H1 (cell line): Measurements from ENCODE around the gene PAIP2. TPM values are rescaled to one million over a fixed set of nuclear protein-coding genes. Genes with fewer than 3 reads are reported as not detected.

ENCODE experiments used
- ASH2L ChIP-seq: fragments of 200-600, 300-600 bp; sonication (generic); IDR thresholded peaks from one replicate; pipeline ENCODE4 v1.7.1; 2017; ENCODE audit warnings: low read length
- EGR1 ChIP-seq: IDR thresholded peaks from 2 replicates; pipeline ENCODE4 v1.6.1; 2011; ENCODE audit warnings: low read depth, low read length, borderline replicate concordance
- SIN3A ChIP-seq, 2 experiments: IDR thresholded peaks in 1 of 2; conservative IDR thresholded peaks in 1 of 2; 2 replicates each; pipeline ENCODE4 v1.6.1; 2011 to 2012; ENCODE audit warnings: low read length in 2 of 2, improper control_type of control experiment in 1 of 2, low read depth in 1 of 2, mild to moderate bottlenecking in 1 of 2
- SIX5 ChIP-seq: IDR thresholded peaks from 2 replicates; pipeline ENCODE4 v1.6.1; 2011; ENCODE audit warnings: mild to moderate bottlenecking, low read depth, low read length
- polyA plus RNA-seq, 7 experiments: library from polyadenylated mRNA; depleted of rRNA in 3 of 7; stranded (reverse) in 5 of 7; unstranded in 2 of 7; fragments of >200 nt in 5 of 7; fragments of 200-250 nt in 2 of 7; gene quantifications; 1 replicate in 5 of 7; 2 replicates in 1 of 7; 4 replicates in 1 of 7; pipeline versions ENCODE4 v1.2.1 to v1.2.3, GENCODE V29; 2011 to 2013; ENCODE audit warnings: missing spikeins in 2 of 7, mixed read lengths in 2 of 7
- total RNA-seq: library from RNA; stranded (reverse); fragmentation: NEBNext Ultra II Directional; extraction: Animal tissue kit (Norgen Biotek cat#: 25700); gene quantifications from 2 replicates; pipeline ENCODE4 v1.2.1, GENCODE V29; 2021

The PAIP2 gene
- total and polyA plus RNA-seq, 2 of the 8 experiments (the other 6 are each of a cell fraction or from before 2014, with no cell fraction given): 87.6 to 162 TPM

DNA sequence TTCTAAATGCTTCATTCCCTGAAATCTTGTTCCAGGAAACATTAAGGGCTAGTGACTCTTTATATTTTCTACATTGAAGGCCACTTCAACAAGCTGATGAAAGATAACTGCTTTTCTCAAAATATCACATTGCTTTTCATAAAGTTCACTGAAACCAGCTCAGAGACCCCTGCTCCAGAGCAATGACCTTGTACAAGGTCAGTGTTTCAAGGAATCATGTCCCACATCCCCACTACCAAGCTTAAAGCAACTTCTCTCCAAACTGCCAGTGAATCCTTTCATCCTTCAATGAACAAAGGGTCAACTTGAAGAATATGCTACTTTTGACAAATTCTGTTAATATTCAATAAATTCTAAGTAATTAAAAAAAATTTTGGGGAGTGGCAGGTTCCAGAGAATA, 74.2 kb downstream of the PAIP2 start (continued):
- TF ChIP-seq ASH2L (no peak), EGR1 (no peak), SIN3A (conservative IDR thresholded peaks at IDR 0.05 in 1 of 2, IDR thresholded peaks at IDR 0.05 in 1 of 2; ENCODE audit: low read depth in 1 of 2, low read length in 2 of 2) (no peak), SIX5 (no peak)
